ENCODE results near the gene MVB12B.
"Not testable (repeated sequence)": the region's sequence is repeated elsewhere in the genome, so short reads cannot be mapped to it uniquely, and the experiment has no call there.

Gene MVB12B

GRCh38 chr9:126532019-126532462 lies 205.4 kb downstream of the MVB12B start:
- H3K9ac ChIP-seq (ENCODE audit: low read length), result no peak overlapping the region
- H3K27me3 ChIP-seq (ENCODE audit: control insufficient read depth in 1 of 2, insufficient read depth in 2 of 2, low read length in 2 of 2), result peaks cover 0 to 25% of the 10 kb centered on the region in 2 donors
- no peak overlapping the region for H3K4me3 ChIP-seq (ENCODE audit: low read depth in 1 of 2, low read length in 2 of 2)
- H3K9me3 ChIP-seq (ENCODE audit: low read length), result no peaks in the 10 kb centered on the region
- no peaks in the 10 kb centered on the region for H3K36me3 ChIP-seq (ENCODE audit: insufficient read depth, low read length)
- H3K4me1 ChIP-seq (ENCODE audit: insufficient read depth, low read length), result no peaks in the 10 kb centered on the region
- no peak overlapping the region for H3K27ac ChIP-seq (ENCODE audit: low read depth, low read length)

DNA sequence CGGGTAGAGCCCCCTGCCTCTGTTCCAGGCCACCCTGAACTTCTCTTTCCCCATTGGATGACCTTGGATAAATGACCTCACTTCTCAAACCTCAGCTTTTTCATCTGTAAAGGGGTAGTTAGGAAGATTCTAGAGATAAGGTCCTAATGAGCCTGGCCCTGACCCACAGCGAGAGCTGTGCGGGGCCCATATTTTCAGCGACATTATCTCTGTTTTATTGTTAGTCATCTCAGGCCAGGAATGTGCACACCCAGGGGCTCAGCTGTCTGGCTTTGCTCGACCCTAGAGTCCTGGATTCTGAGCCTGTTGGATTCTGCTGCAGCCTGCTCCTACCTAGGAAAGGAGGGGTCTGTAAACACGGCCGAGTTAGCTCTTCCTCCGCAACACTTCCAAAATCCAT lies 205.9 kb downstream of the MVB12B start:
- Histone ChIP-seq H3K36me3 (ENCODE audit: insufficient read depth, low read length) (no peaks in the 10 kb centered on the region), H3K9me3 (ENCODE audit: low read length) (no peaks in the 10 kb centered on the region), H3K4me3 (ENCODE audit: low read depth in 1 of 2, low read length in 2 of 2) (no peak overlapping the region), H3K27ac (ENCODE audit: low read depth, low read length) (no peak overlapping the region), H3K9ac (ENCODE audit: low read length) (no peak overlapping the region), H3K4me1 (ENCODE audit: insufficient read depth, low read length) (no peaks in the 10 kb centered on the region), H3K27me3 (ENCODE audit: control insufficient read depth in 1 of 2, insufficient read depth in 2 of 2, low read length in 2 of 2) (peaks cover 0 to 24% of the 10 kb centered on the region in 2 donors)

- Histone ChIP-seq H3K27me3 (ENCODE audit: control insufficient read depth in 1 of 2, insufficient read depth in 2 of 2, low read length in 2 of 2) (peaks cover 0 to 24% of the 10 kb centered on the region in 2 donors), H3K4me3 (ENCODE audit: low read depth in 1 of 2, low read length in 2 of 2) (no peak overlapping the region), H3K9ac (ENCODE audit: low read length) (no peak overlapping the region), H3K9me3 (ENCODE audit: low read length) (no peaks in the 10 kb centered on the region), H3K27ac (ENCODE audit: low read depth, low read length) (no peak overlapping the region), H3K4me1 (ENCODE audit: insufficient read depth, low read length) (no peaks in the 10 kb centered on the region), H3K36me3 (ENCODE audit: insufficient read depth, low read length) (no peaks in the 10 kb centered on the region)
These were observed 206.6 kb downstream of the MVB12B start for GRCh38 chr9:126532951-126533925.

GRCh38 chr9:126533926-126534310 lies 207.3 kb downstream of the MVB12B start:
- Histone ChIP-seq H3K4me3 (ENCODE audit: low read depth in 1 of 2, low read length in 2 of 2) (no peak overlapping the region), H3K4me1 (ENCODE audit: insufficient read depth, low read length) (no peaks in the 10 kb centered on the region), H3K27ac (ENCODE audit: low read depth, low read length) (no peak overlapping the region), H3K9me3 (ENCODE audit: low read length) (no peaks in the 10 kb centered on the region), H3K36me3 (ENCODE audit: insufficient read depth, low read length) (no peaks in the 10 kb centered on the region), H3K9ac (ENCODE audit: low read length) (no peak overlapping the region), H3K27me3 (ENCODE audit: control insufficient read depth in 1 of 2, insufficient read depth in 2 of 2, low read length in 2 of 2) (peaks cover 0 to 24% of the 10 kb centered on the region in 2 donors)

- no peak overlapping the region for H3K4me3 ChIP-seq (ENCODE audit: low read depth in 1 of 2, low read length in 2 of 2)
These were observed 208.0 kb downstream of the MVB12B start for GRCh38 chr9:126534431-126535186.

GRCh38 chr9:126536131-126536530 lies 209.5 kb downstream of the MVB12B start:
- no peaks in the 10 kb centered on the region for H3K36me3 ChIP-seq (ENCODE audit: insufficient read depth, low read length)
- no peak overlapping the region for H3K4me3 ChIP-seq (ENCODE audit: low read depth in 1 of 2, low read length in 2 of 2)
- H3K4me1 ChIP-seq (ENCODE audit: insufficient read depth, low read length), result no peaks in the 10 kb centered on the region
- H3K27ac ChIP-seq (ENCODE audit: low read depth, low read length), result no peak overlapping the region
- H3K9ac ChIP-seq (ENCODE audit: low read length), result no peak overlapping the region
- peaks cover 0 to 24% of the 10 kb centered on the region in 2 donors for H3K27me3 ChIP-seq (ENCODE audit: control insufficient read depth in 1 of 2, insufficient read depth in 2 of 2, low read length in 2 of 2)
- H3K9me3 ChIP-seq (ENCODE audit: low read length), result no peaks in the 10 kb centered on the region

More at GRCh38 chr9:126534431-126535186, 208.0 kb downstream of the MVB12B start:
- H3K27ac ChIP-seq (ENCODE audit: low read depth, low read length), result no peak overlapping the region
- no peaks in the 10 kb centered on the region for H3K36me3 ChIP-seq (ENCODE audit: insufficient read depth, low read length)
- no peaks in the 10 kb centered on the region for H3K4me1 ChIP-seq (ENCODE audit: insufficient read depth, low read length)
- H3K9me3 ChIP-seq (ENCODE audit: low read length), result no peaks in the 10 kb centered on the region
- no peak overlapping the region for H3K9ac ChIP-seq (ENCODE audit: low read length)
- peaks cover 0 to 24% of the 10 kb centered on the region in 2 donors for H3K27me3 ChIP-seq (ENCODE audit: control insufficient read depth in 1 of 2, insufficient read depth in 2 of 2, low read length in 2 of 2)

DNA sequence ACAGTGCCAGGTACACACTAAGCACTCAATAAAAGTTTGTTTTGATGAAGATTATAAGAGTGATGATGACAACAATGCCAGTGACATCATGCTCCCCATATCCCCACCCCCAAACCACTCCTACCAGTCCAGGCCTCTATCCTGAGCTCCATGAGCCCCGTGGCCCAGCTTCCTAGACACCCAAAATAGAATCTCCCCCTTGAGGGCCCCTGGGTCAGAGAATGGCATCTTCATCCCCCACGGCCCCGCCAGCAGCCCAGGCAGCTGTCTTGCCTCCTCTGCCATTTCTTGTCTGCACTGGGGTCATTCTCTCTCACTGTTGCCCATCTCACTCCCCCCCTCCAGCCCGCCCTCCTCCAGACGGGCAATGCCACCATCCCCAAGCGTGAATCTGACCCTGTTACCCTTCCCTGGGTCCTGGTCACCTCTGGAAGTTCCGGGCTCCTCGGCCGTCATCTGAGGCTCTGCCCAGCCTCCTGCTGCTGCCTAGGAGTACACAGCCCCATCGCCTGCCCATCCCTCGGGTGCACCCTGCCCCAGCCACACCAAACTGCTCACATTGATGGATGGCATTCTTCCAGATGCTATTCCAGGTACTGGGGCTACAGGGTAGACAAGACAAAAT lies 210.3 kb downstream of the MVB12B start:
- Histone ChIP-seq H3K9me3 (ENCODE audit: low read length) (no peaks in the 10 kb centered on the region), H3K27ac (ENCODE audit: low read depth, low read length) (no peak overlapping the region), H3K9ac (ENCODE audit: low read length) (no peak overlapping the region), H3K27me3 (ENCODE audit: control insufficient read depth in 1 of 2, insufficient read depth in 2 of 2, low read length in 2 of 2) (peaks cover 0 to 23% of the 10 kb centered on the region in 2 donors), H3K4me1 (ENCODE audit: insufficient read depth, low read length) (no peaks in the 10 kb centered on the region), H3K36me3 (ENCODE audit: insufficient read depth, low read length) (no peaks in the 10 kb centered on the region), H3K4me3 (ENCODE audit: low read depth in 1 of 2, low read length in 2 of 2) (no peak overlapping the region)

- H3K4me1 ChIP-seq (ENCODE audit: insufficient read depth, low read length), result no peaks in the 10 kb centered on the region
- peaks cover 0 to 20% of the 10 kb centered on the region in 2 donors for H3K27me3 ChIP-seq (ENCODE audit: control insufficient read depth in 1 of 2, insufficient read depth in 2 of 2, low read length in 2 of 2)
- H3K36me3 ChIP-seq (ENCODE audit: insufficient read depth, low read length), result no peaks in the 10 kb centered on the region
- H3K9me3 ChIP-seq (ENCODE audit: low read length), result no peaks in the 10 kb centered on the region
- H3K4me3 ChIP-seq (ENCODE audit: low read depth in 1 of 2, low read length in 2 of 2), result no peak overlapping the region
- H3K9ac ChIP-seq (ENCODE audit: low read length), result no peak overlapping the region
- no peak overlapping the region for H3K27ac ChIP-seq (ENCODE audit: low read depth, low read length)
These were observed 211.9 kb downstream of the MVB12B start for GRCh38 chr9:126538550-126538949.

GRCh38 chr9:126540398-126540797 lies 213.8 kb downstream of the MVB12B start:
- H3K36me3 ChIP-seq (ENCODE audit: insufficient read depth, low read length), result not testable (repeated sequence)

DNA sequence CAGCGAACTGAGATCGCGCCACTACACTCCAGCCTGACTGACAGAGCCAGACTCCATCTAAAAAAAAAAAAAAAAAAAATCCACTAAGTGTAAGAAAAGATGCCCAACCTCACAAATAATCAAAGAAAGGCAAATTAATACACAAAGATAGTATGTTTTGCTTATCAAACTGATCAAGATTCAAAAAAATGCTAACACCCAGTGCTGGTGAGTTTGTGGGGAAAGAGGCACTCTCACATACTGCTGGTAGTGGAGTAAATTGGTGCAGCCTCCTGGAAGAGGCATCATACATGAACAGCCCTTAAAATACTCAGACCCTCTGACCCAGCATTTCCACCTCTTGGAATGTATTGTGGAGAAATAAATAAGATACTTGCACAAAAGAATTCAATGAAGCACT lies 216.9 kb downstream of the MVB12B start:
- no peaks in the 10 kb centered on the region for H3K27me3 ChIP-seq (ENCODE audit: control insufficient read depth in 1 of 2, insufficient read depth in 2 of 2, low read length in 2 of 2)
- no peak overlapping the region for H3K27ac ChIP-seq (ENCODE audit: low read depth, low read length)
- no peaks in the 10 kb centered on the region for H3K36me3 ChIP-seq (ENCODE audit: insufficient read depth, low read length)
- H3K4me3 ChIP-seq (ENCODE audit: low read depth in 1 of 2, low read length in 2 of 2), result no peak overlapping the region
- H3K9me3 ChIP-seq (ENCODE audit: low read length), result no peaks in the 10 kb centered on the region
- H3K9ac ChIP-seq (ENCODE audit: low read length), result no peak overlapping the region
- H3K4me1 ChIP-seq (ENCODE audit: insufficient read depth, low read length), result no peaks in the 10 kb centered on the region

More at GRCh38 chr9:126540398-126540797, 213.8 kb downstream of the MVB12B start:
- not testable (repeated sequence) for H3K9me3 ChIP-seq (ENCODE audit: low read length); H3K9ac ChIP-seq (ENCODE audit: low read length); H3K4me1 ChIP-seq (ENCODE audit: insufficient read depth, low read length); H3K4me3 ChIP-seq (ENCODE audit: low read depth in 1 of 2, low read length in 2 of 2); H3K27ac ChIP-seq (ENCODE audit: low read depth, low read length)
- peaks cover 0 to 10% of the 10 kb centered on the region in 2 donors for H3K27me3 ChIP-seq (ENCODE audit: control insufficient read depth in 1 of 2, insufficient read depth in 2 of 2, low read length in 2 of 2)

- no peak overlapping the region for H3K4me3 ChIP-seq (ENCODE audit: low read depth in 1 of 2, low read length in 2 of 2)
- no peaks in the 10 kb centered on the region for H3K27me3 ChIP-seq (ENCODE audit: control insufficient read depth in 1 of 2, insufficient read depth in 2 of 2, low read length in 2 of 2)
- H3K4me1 ChIP-seq (ENCODE audit: insufficient read depth, low read length), result no peaks in the 10 kb centered on the region
- H3K9ac ChIP-seq (ENCODE audit: low read length), result no peak overlapping the region
- no peaks in the 10 kb centered on the region for H3K9me3 ChIP-seq (ENCODE audit: low read length)
- H3K27ac ChIP-seq (ENCODE audit: low read depth, low read length), result no peak overlapping the region
- H3K36me3 ChIP-seq (ENCODE audit: insufficient read depth, low read length), result no peaks in the 10 kb centered on the region
These were observed 218.5 kb downstream of the MVB12B start for GRCh38 chr9:126545106-126545505.
